NK-92 (cell line): ENCODE data around the gene IL13RA1.
"Not testable (repeated sequence)": the region's sequence is repeated elsewhere in the genome, so short reads cannot be mapped to it uniquely, and the experiment has no call there.

Source experiments
- DNase-seq: peaks from one replicate; lab custom pipeline; 2025; ENCODE audit not compliant: unreplicated experiment; lab: John Stamatoyannopoulos, UW

Gene IL13RA1

GRCh38 chrX:118727686-118728339, 407 bp downstream of the IL13RA1 start:
- no peak for DNase-seq

GRCh38 chrX:118729042-118729652, 1.7 kb downstream of the IL13RA1 start:
- no peak for DNase-seq

- DNase-seq, result no peak
Observed at GRCh38 chrX:118730500-118731247, 3.3 kb downstream of the IL13RA1 start.

GRCh38 chrX:118732551-118732950, 5.1 kb downstream of the IL13RA1 start:
- not testable (repeated sequence) for DNase-seq

DNA sequence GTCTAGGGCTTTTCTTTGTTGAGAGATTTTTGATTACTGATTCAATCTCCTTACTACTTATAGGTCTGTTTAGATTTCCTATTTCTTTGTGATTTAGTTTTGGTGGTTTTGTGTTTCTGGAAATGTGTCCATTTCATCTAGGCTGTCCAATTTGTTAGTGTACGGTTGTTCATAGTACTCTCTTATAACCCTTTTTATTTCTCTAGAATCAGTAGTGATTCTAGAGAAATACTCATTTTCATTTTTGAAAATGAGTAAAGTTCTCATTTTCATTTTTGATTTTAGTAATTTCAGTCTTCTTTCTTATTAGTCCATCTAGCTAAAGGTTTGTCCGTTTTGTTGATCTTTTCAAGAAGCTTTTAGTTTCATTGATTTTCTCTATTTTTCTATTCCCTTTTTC, 7.5 kb downstream of the IL13RA1 start:
- no peak for DNase-seq

DNA sequence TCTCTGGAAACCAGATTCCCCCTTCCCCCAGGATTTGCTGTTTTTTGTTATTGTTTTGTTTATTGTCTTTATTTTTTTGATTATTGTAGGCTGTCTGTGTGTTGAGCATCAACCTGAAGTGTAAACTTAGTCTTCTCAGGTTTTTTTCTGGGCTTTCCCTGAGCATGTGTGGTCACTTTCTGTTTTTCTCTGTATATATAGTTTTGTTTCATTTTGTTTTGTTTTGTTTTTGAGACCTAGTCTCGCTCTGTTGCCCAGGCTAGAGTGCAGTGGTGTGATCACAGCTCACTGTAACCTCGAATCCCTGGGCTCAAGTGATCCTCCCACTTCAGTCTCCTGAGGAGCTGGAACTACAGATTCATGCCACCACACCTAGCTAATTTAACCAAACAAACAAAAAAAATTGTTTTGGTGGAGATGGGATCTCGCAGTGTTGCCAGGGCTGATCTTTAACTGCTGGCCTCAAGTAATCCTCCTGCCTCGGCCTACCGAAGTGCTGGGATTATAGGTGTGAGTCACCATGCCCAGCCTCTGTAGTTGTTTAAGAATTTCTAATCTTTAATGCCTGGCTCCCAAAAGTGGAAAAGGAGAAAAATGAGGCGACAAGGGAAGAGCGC, 9.1 kb downstream of the IL13RA1 start:
- DNase-seq, result no peak

DNA sequence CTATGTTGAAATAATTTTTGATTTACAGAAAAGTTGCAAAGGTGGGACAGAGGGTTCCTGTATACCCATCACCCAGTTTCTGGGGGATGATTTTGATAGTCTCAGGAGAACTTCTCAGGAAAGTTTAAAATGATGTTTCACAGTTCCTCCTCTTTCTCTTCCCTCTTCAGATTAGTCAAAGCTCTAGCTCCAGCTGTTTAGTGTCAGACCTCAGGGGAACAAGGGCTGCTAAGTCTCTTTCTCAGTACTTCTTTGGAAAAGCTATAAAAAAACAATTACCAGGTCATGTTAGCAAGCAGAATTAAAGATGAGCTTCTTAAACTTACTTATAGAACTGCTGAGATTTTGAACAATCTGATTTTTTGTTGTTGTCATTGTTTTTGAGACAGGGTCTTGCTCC, 12.2 kb downstream of the IL13RA1 start:
- DNase-seq, result no peak

DNA sequence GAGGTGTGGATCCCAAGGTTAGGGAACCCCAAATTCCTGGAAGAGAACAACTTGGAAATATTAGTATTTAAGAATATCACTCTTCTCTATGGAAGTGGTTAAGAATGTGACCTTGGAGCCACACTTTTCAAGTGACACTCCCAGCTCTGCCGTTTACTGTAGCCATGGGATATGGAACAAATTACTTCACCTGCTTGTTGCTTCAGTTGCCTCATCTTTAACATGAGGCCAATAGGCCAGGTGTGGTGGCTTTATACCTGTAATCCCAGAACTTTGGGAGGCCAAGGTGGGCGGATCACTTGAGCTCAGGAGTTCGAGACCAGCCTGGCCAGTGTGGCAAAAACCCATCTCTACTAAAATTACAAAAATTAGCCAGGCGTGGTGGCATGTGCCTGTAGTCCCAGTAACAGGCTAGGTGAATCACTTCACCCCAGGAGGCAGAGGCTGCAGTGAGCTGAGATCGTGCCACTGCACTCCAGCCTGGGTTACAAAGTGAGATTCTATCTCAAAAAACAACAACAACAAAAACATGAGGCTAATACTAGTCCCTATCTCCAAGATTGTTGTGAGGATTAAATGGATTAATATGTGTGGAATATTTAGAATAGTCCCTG, 13.0 kb downstream of the IL13RA1 start:
- DNase-seq, result no peak

- DNase-seq, result no peak
Observed at GRCh38 chrX:118742176-118742575, 14.8 kb downstream of the IL13RA1 start.

DNA sequence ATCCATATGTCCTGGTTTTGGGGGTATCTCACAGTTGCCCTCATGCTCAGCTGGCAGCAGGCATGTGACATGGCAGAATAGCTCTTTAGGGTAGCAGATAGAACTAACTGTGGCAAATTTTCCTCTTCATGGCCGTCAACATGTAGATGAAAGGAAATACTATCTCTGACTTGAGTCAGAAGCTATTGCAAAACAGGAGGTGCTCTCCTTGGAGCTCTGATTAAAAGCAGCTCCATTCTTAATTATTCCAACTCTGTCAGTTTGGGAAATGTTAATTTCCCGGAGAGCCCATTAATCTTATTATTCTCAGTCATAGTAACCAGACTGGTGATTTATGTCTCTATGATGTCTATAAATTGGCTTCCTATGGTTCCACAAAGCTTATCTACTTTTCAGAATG, 18.2 kb downstream of the IL13RA1 start:
- no peak for DNase-seq

DNA sequence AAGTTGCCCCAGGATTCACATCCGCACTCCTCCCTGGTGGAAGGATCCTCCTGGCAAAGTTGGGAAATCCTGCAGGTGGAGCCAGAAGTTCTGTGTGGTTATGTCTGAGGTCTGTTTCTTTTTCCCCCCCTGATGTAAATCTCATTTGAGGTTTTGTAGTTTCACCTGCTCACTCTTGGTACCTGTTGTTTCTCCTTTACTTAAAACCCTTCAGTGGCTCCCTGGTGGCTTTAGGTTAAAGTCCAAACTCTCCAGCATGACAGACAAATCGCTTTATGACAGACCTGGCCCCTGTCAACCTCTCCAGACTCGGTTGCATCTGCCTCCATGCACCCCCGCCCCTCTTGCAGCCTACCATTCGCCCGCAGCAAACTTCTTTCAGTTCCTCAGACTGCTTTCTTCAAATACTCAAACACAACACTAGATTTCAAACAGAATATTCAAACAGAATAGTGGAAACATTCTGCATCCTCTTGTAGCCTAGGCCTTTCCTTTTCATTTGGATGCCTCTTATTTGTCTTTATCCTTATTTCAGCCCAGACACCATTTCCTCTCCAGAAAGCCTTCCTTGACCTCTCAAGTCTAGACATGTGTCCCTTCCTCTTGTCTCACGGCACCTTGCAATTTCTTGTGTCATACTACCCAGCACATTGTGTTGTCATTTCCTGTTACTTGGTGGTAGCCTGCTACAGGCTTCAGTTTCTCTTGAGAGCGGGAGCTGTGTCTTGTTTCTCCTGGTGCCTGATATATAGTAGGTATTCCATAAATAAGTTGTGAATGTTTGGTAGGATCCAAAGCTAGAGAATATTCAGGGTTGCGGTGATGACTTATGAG, 24.8 kb downstream of the IL13RA1 start:
- DNase-seq, result no peak

GRCh38 chrX:118755633-118756032, 28.2 kb downstream of the IL13RA1 start:
- no peak for DNase-seq

DNA sequence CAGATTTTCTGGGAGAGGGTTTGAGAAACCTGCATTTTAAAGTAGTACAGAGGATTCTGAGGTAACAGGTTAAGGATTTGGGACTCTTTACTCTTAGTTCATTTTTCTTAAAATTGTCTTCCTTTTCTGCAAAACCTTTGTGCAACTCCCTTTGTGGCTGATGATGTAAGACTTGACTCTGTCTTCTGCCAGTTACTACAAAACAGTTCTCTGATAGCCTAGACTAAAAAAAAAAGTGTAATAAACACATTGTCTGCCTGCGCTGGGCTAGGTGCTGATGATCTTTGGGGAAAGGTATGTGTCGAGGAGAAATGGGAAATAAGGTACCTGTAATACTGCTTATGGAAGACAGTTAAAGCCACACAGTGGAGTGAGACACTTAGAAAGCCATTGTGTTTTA, 28.7 kb downstream of the IL13RA1 start:
- no peak for DNase-seq

DNA sequence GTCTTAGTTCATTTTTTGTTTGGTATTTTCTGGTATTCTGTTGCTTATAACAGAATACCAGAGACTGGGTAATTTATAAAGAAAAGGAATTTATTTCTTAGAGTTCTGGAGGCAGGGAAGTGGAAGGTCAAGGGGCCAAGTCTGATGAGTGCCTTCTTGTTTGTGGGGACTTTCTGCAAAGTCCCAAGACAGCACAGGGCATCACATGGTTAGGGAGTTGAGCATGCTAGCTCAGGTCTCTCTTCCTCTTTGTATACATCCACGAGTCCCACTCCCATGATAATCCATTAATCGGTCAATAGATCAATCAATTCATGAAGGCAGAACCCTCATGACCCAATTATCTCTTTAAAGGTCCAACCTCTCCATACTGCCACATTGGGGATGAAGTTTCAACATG, 31.1 kb downstream of the IL13RA1 start:
- no peak for DNase-seq

DNA sequence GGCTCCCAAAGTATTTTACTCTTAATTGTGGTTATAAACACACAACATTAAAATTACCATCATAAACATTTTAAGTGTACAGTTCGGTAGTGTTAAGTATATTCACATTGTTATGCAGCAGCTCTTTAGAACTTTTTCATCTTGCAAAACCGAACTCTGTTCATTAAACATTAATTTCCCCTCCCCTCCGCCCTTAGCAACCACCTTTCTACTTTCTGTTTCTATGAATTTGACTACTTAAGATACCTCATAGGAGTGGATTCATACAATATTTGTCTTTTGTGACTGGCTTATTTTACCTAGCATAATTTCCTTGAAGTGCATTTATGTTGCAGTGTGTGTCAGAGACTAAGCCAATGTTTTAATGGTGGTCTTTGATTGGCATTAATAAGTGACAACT, 32.6 kb downstream of the IL13RA1 start:
- no peak for DNase-seq

DNA sequence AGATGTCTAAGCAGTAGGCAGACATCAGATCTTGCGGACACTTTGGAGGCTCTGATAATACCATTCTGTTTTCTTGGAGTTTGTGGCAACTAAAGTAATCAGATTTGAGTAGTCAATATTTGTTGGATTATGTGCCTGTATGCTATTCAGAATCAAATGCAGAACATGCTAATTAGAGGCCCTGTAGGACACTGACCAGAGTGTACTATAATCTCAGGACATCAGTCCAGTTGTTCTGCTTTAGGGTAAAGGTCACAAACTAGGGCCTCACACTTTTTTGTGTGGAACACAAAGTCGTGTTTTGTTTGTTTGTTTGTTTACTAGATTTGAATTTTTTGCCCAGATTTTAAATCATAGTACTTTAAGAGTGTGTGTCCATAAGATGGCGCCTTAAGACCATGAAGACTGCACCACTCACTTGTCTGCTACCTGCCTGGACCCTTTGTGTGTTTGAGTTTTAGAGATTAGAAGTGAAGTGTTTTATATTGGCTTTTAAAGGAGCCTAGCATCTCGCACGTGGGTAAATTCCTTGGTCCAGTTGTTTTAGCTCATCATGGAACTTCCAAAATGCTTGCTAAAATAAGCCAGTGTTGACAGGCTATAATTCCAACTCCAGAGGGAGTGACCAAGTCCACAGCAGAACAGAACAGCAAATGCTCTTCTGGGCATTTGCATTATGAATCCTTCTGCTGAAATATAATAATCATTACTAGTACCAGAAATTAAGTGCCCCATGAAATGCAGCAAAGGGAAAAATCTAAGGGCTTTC, 34.7 kb downstream of the IL13RA1 start:
- no peak for DNase-seq

DNA sequence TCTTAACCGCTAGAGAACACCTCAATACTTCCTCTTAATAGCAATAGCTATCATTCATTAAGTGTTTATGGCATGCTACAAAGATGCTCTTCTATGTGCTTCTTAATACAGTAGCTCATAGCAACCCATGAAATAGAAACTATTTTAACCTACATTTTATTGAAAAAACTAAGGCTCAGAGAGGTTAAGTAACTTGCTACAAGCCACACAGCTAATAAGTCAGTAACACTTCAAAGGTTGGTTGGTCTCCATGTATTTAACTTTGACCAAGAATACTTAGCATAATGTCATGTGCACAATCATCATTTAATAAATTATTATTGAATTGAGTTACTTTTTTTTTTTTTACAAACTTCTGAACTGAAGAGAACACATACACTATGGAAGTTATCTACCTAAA, 36.1 kb downstream of the IL13RA1 start:
- no peak for DNase-seq

DNA sequence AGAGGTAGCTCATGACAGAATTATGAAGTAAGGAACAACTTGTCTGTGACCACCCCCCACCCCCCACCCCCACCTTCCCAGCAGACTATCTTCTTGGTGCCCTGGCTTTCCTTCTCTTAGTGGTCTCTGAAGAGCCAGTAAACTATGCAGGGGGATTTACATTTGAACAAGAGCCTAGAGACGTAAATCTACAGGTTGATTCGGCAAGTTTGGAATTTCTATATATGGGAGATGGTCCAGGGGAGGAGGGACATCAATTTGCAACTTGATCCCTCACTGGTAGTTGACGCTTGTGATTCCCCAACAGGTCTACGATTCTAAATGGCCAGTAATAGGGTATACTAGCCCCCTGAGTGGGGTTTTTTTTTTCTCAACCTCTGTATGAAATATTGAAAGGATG, 36.7 kb downstream of the IL13RA1 start:
- DNase-seq, result no peak

DNA sequence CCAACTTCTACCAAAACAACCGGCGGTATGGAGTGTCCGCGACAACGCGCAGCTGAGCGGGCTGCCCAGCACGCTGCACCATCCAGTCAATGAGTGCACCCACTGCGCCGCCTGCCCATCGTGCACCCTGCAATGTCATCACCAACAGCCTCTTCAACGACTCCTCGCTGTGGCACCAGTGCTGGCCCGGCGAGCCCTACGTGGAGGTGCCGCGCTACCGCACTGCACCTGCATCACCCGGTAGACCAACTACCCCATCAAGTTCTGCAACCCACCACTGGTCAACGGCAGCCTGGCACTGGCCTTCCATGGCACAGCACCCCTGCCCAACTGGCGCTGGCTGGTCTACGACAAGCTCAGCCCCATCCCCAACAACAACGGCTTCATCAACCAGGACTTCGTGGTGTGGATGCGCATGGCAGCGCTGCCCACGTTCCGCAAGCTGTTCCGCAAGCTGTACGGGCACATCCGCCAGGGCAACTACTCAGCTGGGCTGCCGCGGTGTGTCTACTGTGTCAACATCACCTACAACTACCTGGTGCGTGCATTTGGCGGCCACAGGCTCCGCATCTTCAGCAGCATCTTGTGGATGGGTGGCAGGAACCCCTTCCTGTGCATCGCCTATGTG, 42.8 kb downstream of the IL13RA1 start:
- no peak for DNase-seq
